ENCODE data around the gene RBFOX2. TPM values are rescaled to one million over a fixed set of nuclear protein-coding genes. Genes with fewer than 3 reads are reported as not detected.

RBFOX2 gene
- total and polyA plus RNA-seq, 2 experiments from 2014 or later = 88.8 to 131 TPM

- ATAC-seq = no peak
- H3K4me2 ChIP-seq = no peak overlapping the region
- H3K36me3 Mint-ChIP-seq (ENCODE audit: low read depth) = no peaks in the 10 kb centered on the region
Observed at GRCh38 chr22:36075724-36076123, 47.1 kb upstream of the RBFOX2 start.

More at GRCh38 chr22:36075724-36076123, 47.1 kb upstream of the RBFOX2 start:
- Histone ChIP-seq H3K27me3 (ENCODE audit: insufficient read depth) (no peaks in the 10 kb centered on the region), H3K9me2 (ENCODE audit: insufficient read depth) (no peaks in the 10 kb centered on the region), H3K36me3 (ENCODE audit: insufficient read depth) (no peaks in the 10 kb centered on the region), H4K20me1 (replicated peaks; ENCODE audit: insufficient read depth) (no peaks in the 10 kb centered on the region), H3K4me3 (no peak overlapping the region), H2AFZ (no peak overlapping the region), H3K4me1 (ENCODE audit: insufficient read depth) (no peaks in the 10 kb centered on the region), H3K27ac (ENCODE audit: low read depth) (no peak overlapping the region), H3F3A (replicated peaks; ENCODE audit: low read depth) (no peaks in the 10 kb centered on the region), H3K79me2 (replicated peaks; ENCODE audit: insufficient read depth) (no peaks in the 10 kb centered on the region)
- no peaks in the 10 kb centered on the region for H3K4me1 Mint-ChIP-seq
- no peaks in the 10 kb centered on the region; the same call in 1 of the 3 replicates for H3K9me3 Mint-ChIP-seq
- no peak for DNase-seq (ENCODE audit: low spot score)
- no peak overlapping the region for H3K4me3 Mint-ChIP-seq
- TF ChIP-seq, protein P1, sequence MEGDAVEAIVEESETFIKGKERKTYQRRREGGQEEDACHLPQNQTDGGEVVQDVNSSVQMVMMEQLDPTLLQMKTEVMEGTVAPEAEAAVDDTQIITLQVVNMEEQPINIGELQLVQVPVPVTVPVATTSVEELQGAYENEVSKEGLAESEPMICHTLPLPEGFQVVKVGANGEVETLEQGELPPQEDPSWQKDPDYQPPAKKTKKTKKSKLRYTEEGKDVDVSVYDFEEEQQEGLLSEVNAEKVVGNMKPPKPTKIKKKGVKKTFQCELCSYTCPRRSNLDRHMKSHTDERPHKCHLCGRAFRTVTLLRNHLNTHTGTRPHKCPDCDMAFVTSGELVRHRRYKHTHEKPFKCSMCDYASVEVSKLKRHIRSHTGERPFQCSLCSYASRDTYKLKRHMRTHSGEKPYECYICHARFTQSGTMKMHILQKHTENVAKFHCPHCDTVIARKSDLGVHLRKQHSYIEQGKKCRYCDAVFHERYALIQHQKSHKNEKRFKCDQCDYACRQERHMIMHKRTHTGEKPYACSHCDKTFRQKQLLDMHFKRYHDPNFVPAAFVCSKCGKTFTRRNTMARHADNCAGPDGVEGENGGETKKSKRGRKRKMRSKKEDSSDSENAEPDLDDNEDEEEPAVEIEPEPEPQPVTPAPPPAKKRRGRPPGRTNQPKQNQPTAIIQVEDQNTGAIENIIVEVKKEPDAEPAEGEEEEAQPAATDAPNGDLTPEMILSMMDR (conservative IDR thresholded peaks at IDR 0.05; ENCODE audit: low read depth in 2 of 2) = no peak
- TF ChIP-seq ZNF331 (CRISPR knock-in tag; IDR thresholded peaks at IDR 0.05; ENCODE audit: low read depth) (no peak), ZNF462 (CRISPR knock-in tag; IDR thresholded peaks at IDR 0.05) (no peak), ZNF114 (CRISPR knock-in tag; IDR thresholded peaks at IDR 0.05) (no peak), EZH2 (IDR thresholded peaks at IDR 0.05; ENCODE audit: low read depth, unreplicated experiment) (no peak), ETS1 (IDR thresholded peaks at IDR 0.05) (no peak), STAT1 (IDR thresholded peaks at IDR 0.05; ENCODE audit: unreplicated experiment) (no peak), POLR2AphosphoS5 (IDR thresholded peaks at IDR 0.05; ENCODE audit: low read depth) (no peak), NANOG (IDR thresholded peaks at IDR 0.05; ENCODE audit: borderline replicate concordance) (no peak), CREB1 (CRISPR knock-in tag; IDR thresholded peaks at IDR 0.05; ENCODE audit: low read depth) (no peak), EZH2phosphoT487 (IDR thresholded peaks at IDR 0.05; ENCODE audit: unreplicated experiment) (no peak), JUNB (IDR thresholded peaks at IDR 0.05; ENCODE audit: unreplicated experiment) (no peak)
- TF ChIP-seq, protein P2, sequence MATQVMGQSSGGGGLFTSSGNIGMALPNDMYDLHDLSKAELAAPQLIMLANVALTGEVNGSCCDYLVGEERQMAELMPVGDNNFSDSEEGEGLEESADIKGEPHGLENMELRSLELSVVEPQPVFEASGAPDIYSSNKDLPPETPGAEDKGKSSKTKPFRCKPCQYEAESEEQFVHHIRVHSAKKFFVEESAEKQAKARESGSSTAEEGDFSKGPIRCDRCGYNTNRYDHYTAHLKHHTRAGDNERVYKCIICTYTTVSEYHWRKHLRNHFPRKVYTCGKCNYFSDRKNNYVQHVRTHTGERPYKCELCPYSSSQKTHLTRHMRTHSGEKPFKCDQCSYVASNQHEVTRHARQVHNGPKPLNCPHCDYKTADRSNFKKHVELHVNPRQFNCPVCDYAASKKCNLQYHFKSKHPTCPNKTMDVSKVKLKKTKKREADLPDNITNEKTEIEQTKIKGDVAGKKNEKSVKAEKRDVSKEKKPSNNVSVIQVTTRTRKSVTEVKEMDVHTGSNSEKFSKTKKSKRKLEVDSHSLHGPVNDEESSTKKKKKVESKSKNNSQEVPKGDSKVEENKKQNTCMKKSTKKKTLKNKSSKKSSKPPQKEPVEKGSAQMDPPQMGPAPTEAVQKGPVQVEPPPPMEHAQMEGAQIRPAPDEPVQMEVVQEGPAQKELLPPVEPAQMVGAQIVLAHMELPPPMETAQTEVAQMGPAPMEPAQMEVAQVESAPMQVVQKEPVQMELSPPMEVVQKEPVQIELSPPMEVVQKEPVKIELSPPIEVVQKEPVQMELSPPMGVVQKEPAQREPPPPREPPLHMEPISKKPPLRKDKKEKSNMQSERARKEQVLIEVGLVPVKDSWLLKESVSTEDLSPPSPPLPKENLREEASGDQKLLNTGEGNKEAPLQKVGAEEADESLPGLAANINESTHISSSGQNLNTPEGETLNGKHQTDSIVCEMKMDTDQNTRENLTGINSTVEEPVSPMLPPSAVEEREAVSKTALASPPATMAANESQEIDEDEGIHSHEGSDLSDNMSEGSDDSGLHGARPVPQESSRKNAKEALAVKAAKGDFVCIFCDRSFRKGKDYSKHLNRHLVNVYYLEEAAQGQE (IDR thresholded peaks at IDR 0.05; ENCODE audit: unreplicated experiment) = no peak
- H3K27me3 Mint-ChIP-seq (ENCODE audit: insufficient read depth, low read depth, poor library complexity) = no peaks in the 10 kb centered on the region
- H3K27ac Mint-ChIP-seq = no peak overlapping the region

Data from GM23338 (cell line).